ENCODE results near the gene WNK1.
"Not testable (repeated sequence)": the region's sequence is repeated elsewhere in the genome, so short reads cannot be mapped to it uniquely, and the experiment has no call there.

WNK1 gene

GRCh38 chr12:911191-911826 is 158.9 kb downstream of the WNK1 start:
- no peak for DNase-seq (ENCODE audit: low spot score)

GRCh38 chr12:912466-913235 is 160.3 kb downstream of the WNK1 start:
- no peak for DNase-seq (ENCODE audit: low spot score)

GRCh38 chr12:913919-914698 is 161.7 kb downstream of the WNK1 start:
- DNase-seq (ENCODE audit: low spot score): no peak

GRCh38 chr12:915090-915489 is 162.7 kb downstream of the WNK1 start:
- DNase-seq (ENCODE audit: low spot score): no peak

- no peak for DNase-seq (ENCODE audit: low spot score)
These were observed 163.9 kb downstream of the WNK1 start for GRCh38 chr12:916240-916639.

- DNase-seq (ENCODE audit: low spot score): no peak
These were observed 164.5 kb downstream of the WNK1 start for GRCh38 chr12:916712-917445.

GRCh38 chr12:920676-921075 is 168.3 kb downstream of the WNK1 start:
- DNase-seq (ENCODE audit: low spot score): no peak

GRCh38 chr12:922285-922684 is 169.9 kb downstream of the WNK1 start:
- no peak for DNase-seq (ENCODE audit: low spot score)

GRCh38 chr12:926641-927040 is 174.3 kb downstream of the WNK1 start:
- DNase-seq (ENCODE audit: low spot score): no peak

- DNase-seq (ENCODE audit: low spot score): no peak
These were observed 178.7 kb downstream of the WNK1 start for GRCh38 chr12:931060-931459.

- no peak for DNase-seq (ENCODE audit: low spot score)
These were observed 179.2 kb downstream of the WNK1 start for GRCh38 chr12:931591-931990.

GRCh38 chr12:935891-936290 is 183.5 kb downstream of the WNK1 start:
- DNase-seq (ENCODE audit: low spot score): not testable (repeated sequence)

- no peak for DNase-seq (ENCODE audit: low spot score)
These were observed 184.3 kb downstream of the WNK1 start for GRCh38 chr12:936377-937345.

GRCh38 chr12:938810-939209 is 186.4 kb downstream of the WNK1 start:
- no peak for DNase-seq (ENCODE audit: low spot score)

- DNase-seq (ENCODE audit: low spot score): no peak
These were observed 190.7 kb downstream of the WNK1 start for GRCh38 chr12:943051-943450.

GRCh38 chr12:944211-944610 is 191.8 kb downstream of the WNK1 start:
- no peak for DNase-seq (ENCODE audit: low spot score)

- DNase-seq (ENCODE audit: low spot score): no peak
These were observed 193.8 kb downstream of the WNK1 start for GRCh38 chr12:946212-946611.

GRCh38 chr12:946631-947030 is 194.3 kb downstream of the WNK1 start:
- DNase-seq (ENCODE audit: low spot score): peak; percentile 5

GRCh38 chr12:948238-948637 is 195.9 kb downstream of the WNK1 start:
- DNase-seq (ENCODE audit: low spot score): no peak

- DNase-seq (ENCODE audit: low spot score): peak; percentile 98
These were observed 197.2 kb downstream of the WNK1 start, which contains the start of gene RAD52 for GRCh38 chr12:949453-950191. Gene RAD52, minus strand, starts transcription at chr12:949694. Its CDS starts 16,636 bp downstream, at chr12:933058.

All from putamen (tissue), 1 donor.